Activated CD4-positive, alpha-beta memory T cell treated with anti-CD3 and anti-CD28 coated beads, Interleukin-2, amount 10 ng/mL, durations not matched to agents 7 days and 5 days (primary cell): ENCODE measurements around the gene RNF157. TPM values are rescaled to one million over a fixed set of nuclear protein-coding genes. Genes with fewer than 3 reads are reported as not detected.
"Not testable (repeated sequence)": the region's sequence is repeated elsewhere in the genome, so short reads cannot be mapped to it uniquely, and the experiment has no call there.

Experiments
- CTCF ChIA-PET: fragments of 350-600 bp; sonication (Branson Sonifier 250); formaldehyde crosslinking; loops from one replicate; lab custom pipeline; 2021; ENCODE audit warnings: antibody characterized with exemption, inconsistent platforms; lab: Charles Lee
- POLR2A ChIA-PET: fragments of 350-600 bp; sonication (Branson Sonifier 250); formaldehyde crosslinking; loops from one replicate; lab custom pipeline; 2021; ENCODE audit warnings: antibody characterized with exemption; lab: Charles Lee
- DNase-seq: peaks from one replicate; pipeline ENCODE4 v3.0.0-alpha.2; 2020
- H3K27ac Mint-ChIP-seq: one replicate; pipeline ENCODE4 v1.8.0; 2021; ENCODE audit warnings: mild to moderate bottlenecking, mixed read lengths
- H3K27me3 Mint-ChIP-seq: one replicate; pipeline ENCODE4 v1.8.0; 2021; ENCODE audit warnings: mixed read lengths
- H3K36me3 Mint-ChIP-seq: one replicate; pipeline ENCODE4 v1.8.0; 2021; ENCODE audit warnings: low read depth, mixed read lengths
- H3K4me1 Mint-ChIP-seq: one replicate; pipeline ENCODE4 v1.8.0; 2021; ENCODE audit warnings: mixed read lengths
- H3K4me3 Mint-ChIP-seq: one replicate; pipeline ENCODE4 v1.8.0; 2021; ENCODE audit warnings: mild to moderate bottlenecking, mixed read lengths
- H3K9me3 Mint-ChIP-seq: one replicate; pipeline ENCODE4 v1.8.0; 2021; ENCODE audit warnings: mixed read lengths
- total RNA-seq, 2 experiments: library from RNA; stranded (reverse); gene quantifications; one replicate each; pipeline ENCODE4 v1.2.3, GENCODE V29; 2021

Gene RNF157
- total RNA-seq, 2 experiments from 2014 or later, result 79.8 to 83.9 TPM

DNA sequence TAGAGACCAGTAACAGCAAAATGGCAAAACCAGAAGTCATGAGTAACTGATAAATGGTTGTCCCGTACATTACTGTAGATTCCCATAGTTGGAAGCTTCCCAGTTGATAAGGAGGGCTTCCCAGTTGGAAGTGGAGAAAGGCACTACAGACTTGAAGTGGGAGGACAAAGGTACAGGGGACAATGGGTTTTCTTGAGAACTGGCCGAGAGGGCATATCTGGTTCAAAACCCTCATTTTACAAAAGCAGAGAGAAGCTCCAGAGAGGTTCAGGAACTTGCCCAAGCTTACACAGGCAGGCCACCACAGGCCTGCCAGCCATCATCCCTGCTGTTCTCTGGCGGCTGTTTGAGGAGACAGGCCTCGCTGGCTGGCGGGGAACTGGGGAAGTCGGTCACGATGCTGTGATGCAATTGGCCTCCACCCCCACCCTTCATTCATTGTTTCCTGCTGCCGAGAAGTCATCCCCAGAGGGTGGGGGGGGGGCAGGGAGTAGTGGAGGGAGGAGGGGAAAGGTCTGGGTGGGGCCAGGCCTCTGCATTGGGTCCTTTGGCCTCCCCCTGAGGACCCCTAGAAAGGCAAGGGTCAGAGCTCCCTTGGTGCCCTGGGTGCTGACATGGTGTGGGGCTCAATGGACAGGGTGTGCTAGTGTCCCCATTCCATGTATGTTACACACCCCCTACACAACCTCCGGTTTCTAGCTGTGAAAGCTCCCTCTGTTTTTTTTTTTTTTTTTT lies 27.9 kb upstream of the RNF157 start:
- Mint-ChIP-seq H3K27ac (peak overlapping the region; percentile 98), H3K36me3 (peaks cover 61% of the 10 kb centered on the region), H3K9me3 (no peaks in the 10 kb centered on the region), H3K4me1 (peaks cover 59% of the 10 kb centered on the region), H3K27me3 (no peaks in the 10 kb centered on the region), H3K4me3 (peak overlapping the region; percentile 96)
- POLR2A ChIA-PET, result interaction anchor here (1.1 to 22.6 kb wide), 17 partner anchors 12 to 483 kb away, joined by 3 to 1335 read pairs (median 8); partner anchors contain the start of genes EXOC7, FOXJ1, RNF157 and SRP68
- CTCF ChIA-PET, result interaction anchor here (0.9 to 4.4 kb wide), 9 partner anchors 12 to 147 kb away, joined by 3 to 32 read pairs (median 6); no protein-coding TSS in a partner anchor
- DNase-seq, result peak; percentile 83

DNA sequence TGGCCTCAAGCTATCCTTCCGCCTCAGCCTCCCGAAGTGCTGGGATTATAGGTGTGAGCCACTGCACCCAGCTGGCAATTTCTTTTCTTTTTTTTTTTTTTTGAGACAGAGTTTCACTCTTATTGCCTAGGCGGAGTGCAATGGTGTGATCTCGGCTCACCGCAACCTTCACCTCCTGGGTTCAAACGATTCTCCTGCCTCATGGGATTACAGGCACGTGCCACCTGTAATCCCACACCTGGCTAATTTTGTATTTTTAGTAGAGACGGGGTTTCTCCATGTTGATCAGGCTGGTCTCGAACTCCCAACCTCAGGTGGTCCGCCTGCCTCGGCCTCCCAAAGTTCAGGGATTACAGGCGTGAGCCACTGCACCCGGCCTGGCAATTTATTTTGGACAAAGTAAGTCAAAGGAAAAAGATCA lies 27.3 kb upstream of the RNF157 start:
- not testable (repeated sequence) for H3K9me3 Mint-ChIP-seq, H3K27me3 Mint-ChIP-seq
- peak; percentile 36 for DNase-seq
- Mint-ChIP-seq H3K27ac (peak overlapping the region; percentile 98), H3K4me3 (peak overlapping the region; percentile 96), H3K36me3 (peaks cover 64% of the 10 kb centered on the region), H3K4me1 (peaks cover 59% of the 10 kb centered on the region)
- ChIA-PET POLR2A (interaction anchor here (1.1 to 27.4 kb wide), 17 partner anchors 2 to 482 kb away, joined by 3 to 1335 read pairs (median 11); partner anchors contain the start of genes FOXJ1, RNF157, SRP68 and UBALD2), CTCF (interaction anchor here (0.9 to 4.4 kb wide), 7 partner anchors 12 to 164 kb away, joined by 3 to 32 read pairs (median 5); partner anchors contain the start of gene EXOC7)

DNA sequence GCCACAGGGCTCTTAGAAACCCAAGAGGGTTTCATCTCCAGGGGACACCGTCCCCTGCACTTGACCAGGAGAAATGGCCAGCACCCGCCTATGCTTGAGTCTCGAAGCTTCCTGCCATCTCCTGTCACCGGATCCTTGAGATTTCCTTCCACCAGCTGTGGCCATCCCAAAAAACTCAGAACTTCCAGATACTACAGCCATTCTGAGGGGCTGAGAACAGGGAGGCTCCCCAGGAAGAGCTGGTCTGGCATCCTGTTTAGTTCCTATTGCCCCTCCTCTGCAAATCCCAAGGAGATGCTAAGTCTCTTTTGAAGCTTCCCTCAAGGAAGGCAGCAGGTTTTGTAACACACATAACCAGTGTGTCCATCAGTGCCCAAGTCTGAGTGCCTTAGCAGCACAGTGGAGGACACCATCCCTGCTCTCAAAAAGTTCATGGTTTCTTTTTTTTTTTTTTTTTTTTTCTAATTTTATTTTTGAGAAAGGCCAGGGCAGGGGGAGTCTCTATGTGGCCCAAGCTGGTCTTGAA lies 26.8 kb upstream of the RNF157 start:
- Mint-ChIP-seq H3K4me3 (peak overlapping the region; percentile 96), H3K9me3 (no peaks in the 10 kb centered on the region), H3K27me3 (no peaks in the 10 kb centered on the region), H3K36me3 (peaks cover 62% of the 10 kb centered on the region), H3K4me1 (peaks cover 61% of the 10 kb centered on the region), H3K27ac (peak overlapping the region; percentile 98)
- CTCF ChIA-PET, result interaction anchor here (0.9 to 4.4 kb wide), 12 partner anchors 11 to 163 kb away, joined by 3 to 32 read pairs (median 4); partner anchors contain the start of genes EXOC7 and RNF157
- POLR2A ChIA-PET, result interaction anchor here (0.9 to 27.4 kb wide), 13 partner anchors 1 to 482 kb away, joined by 3 to 1335 read pairs (median 147); partner anchors contain the start of genes FOXJ1, RNF157, SRP68 and UBALD2
- no peak for DNase-seq

DNA sequence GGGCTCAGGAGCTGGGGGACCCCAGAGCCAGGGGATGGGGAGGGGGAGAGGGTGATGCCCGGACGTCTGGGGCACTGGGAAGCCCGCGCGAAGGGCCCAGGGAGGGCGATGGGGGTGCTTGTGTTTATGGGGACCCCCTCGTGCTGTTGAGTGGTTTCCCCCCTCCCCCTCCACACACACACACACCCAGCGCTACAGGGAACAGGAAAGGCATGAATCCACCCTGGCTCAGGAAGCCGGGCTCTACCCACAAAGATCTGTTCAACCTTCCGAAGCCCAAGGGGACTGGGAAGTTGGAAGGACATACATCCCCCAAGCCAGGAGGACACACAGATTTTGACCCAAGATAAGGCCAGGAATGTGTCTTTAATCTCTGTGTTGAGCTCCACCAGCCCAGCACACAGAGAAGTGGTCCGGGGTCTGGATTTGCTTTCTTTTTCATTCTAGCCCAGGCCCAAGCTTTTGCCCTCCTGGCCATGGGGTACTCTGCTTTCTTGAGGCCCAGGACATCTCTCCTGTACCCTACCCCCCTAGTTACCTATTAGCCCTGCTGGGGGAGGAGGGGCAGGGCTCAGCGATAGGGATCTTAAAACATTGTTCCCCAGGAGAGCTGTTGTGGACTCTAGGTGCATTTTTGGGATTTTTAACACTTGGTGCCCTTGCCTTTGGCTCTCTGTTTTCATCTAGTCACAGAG lies 26.1 kb upstream of the RNF157 start:
- Mint-ChIP-seq H3K9me3 (no peaks in the 10 kb centered on the region), H3K4me3 (peak overlapping the region; percentile 96), H3K4me1 (peaks cover 62% of the 10 kb centered on the region), H3K36me3 (peaks cover 57% of the 10 kb centered on the region), H3K27me3 (no peaks in the 10 kb centered on the region), H3K27ac (peak overlapping the region; percentile 98)
- POLR2A ChIA-PET, result interaction anchor here (0.9 to 27.4 kb wide), 12 partner anchors 0 to 481 kb away, joined by 3 to 1335 read pairs (median 160); partner anchors contain the start of genes FOXJ1, RNF157 and UBALD2
- DNase-seq, result peak; percentile 52
- CTCF ChIA-PET, result interaction anchor here (0.6 to 4.4 kb wide), 11 partner anchors 10 to 163 kb away, joined by 3 to 32 read pairs (median 4); partner anchors contain the start of genes EXOC7 and RNF157

DNA sequence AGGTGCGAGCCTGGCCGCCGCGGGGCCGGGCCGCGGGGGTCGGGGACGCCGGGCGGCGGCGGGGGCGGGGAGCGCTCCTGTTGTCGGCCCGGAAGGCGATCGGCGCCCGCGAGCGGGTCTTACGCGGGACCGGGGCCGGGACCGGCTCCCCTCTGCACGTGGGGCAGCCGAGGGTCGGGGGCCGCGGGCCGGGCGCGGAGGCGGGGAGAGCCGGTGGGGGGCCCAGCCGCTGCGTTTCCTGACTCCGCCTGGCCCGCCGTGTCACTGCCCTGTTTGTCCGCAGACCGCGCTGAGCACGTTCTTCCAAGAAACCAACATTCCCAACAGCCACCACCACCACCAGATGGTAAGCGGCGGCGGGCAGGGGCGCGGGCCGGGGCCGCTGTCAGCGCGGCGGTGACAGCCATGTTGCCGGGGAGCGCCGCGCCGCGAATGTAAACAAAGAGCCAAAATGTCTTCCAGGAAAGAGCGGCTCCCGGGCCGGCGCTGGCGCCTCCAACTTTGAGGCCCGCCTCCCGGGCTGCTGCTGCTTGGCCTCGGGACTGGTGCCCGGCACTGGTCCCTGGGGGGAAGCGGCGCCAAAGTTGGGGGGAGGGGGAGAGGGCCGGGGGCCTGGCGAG lies 25.4 kb upstream of the RNF157 start:
- peak; percentile 71 for DNase-seq
- ChIA-PET CTCF (interaction anchor here (0.6 to 4.8 kb wide), 13 partner anchors 9 to 144 kb away, joined by 3 to 56 read pairs (median 5); partner anchors contain the start of gene RNF157), POLR2A (interaction anchor here (1.0 to 27.4 kb wide), 21 partner anchors 0 to 369 kb away, joined by 3 to 1335 read pairs (median 8); partner anchors contain the start of genes EXOC7, FOXJ1, RNF157 and TRIM65)
- Mint-ChIP-seq H3K27me3 (no peaks in the 10 kb centered on the region), H3K36me3 (peaks cover 50% of the 10 kb centered on the region), H3K4me1 (peaks cover 59% of the 10 kb centered on the region), H3K27ac (peak overlapping the region; percentile 98), H3K4me3 (peak overlapping the region; percentile 96), H3K9me3 (no peaks in the 10 kb centered on the region)

DNA sequence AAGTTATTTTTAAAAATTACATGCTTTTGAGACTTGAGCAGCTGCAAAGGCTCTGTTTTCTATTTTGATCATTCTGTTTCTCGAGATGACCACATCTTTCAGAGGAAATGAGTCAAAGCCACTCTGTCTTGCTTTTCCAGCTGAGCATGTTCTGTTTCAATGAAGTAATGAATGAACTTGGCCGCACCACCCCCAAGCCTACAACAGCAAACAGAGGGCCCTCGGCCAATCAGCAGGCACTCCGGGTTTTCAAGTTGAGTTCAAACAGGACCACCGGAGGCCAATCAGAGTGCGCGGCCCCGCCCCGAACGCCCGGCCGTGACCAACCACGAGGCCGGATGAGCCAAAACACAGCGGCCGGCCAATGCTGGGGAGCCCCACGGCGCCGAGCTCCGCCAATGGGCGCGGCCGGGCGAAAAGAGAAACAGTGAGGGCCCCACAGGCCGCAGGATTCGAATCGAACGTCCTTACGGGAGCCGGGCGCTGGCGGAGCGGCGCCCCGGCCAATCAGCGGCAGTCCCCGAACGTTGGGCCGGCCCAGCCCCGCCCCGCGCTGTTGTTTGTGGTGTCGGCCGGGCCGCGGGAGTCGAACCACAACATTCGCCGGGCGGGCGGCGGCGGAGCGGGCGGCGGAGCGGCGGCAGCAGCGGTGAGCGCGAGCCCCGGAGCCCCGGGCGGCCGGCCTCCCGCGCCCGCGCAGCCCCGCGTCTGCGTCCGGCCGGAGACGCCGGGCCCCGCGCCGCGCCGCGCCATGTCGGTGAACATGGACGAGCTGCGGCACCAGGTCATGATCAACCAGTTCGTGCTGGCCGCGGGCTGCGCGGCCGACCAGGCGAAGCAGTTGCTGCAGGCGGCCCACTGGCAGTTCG lies 24.7 kb upstream of the RNF157 start, which contains the start of gene UBALD2:
UBALD2 (plus strand) TSS at position 594 of the 869 bp plus-strand sequence; CDS start at position 752, 158 bp downstream.
- Mint-ChIP-seq H3K9me3 (no peaks in the 10 kb centered on the region), H3K27ac (peak within 1 kb of the TSS; percentile 99), H3K36me3 (peaks cover 46% of the 10 kb centered on the region), H3K4me1 (peaks cover 56% of the 10 kb centered on the region), H3K27me3 (no peaks in the 10 kb centered on the region), H3K4me3 (peak within 1 kb of the TSS; percentile 96)
- ChIA-PET CTCF (interaction anchor here (0.7 to 4.8 kb wide), 14 partner anchors 10 to 502 kb away, joined by 3 to 56 read pairs (median 4); no protein-coding TSS in a partner anchor), POLR2A (interaction anchor here (0.7 to 27.4 kb wide), 35 partner anchors 1 to 485 kb away, joined by 3 to 1335 read pairs (median 5); partner anchors contain the start of genes EXOC7, FOXJ1, RNF157 and SPHK1)
- peak; percentile 100 for DNase-seq

DNA sequence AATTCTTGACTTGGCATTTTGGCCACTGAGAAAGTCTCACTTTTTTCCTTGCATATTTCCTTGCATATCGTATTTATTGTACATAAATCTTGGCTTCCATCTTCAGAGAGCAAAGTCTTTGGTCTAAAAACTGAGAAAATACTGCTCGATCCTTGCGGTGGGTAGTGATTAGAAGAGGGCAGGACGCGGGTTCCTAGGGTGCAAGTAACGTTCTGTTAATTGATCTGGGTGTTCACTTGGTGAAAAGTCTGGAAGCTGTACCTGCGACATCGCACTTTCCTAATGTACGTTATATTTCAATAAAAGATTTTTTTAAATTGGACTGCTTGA lies 24.1 kb upstream of the RNF157 start:
- Mint-ChIP-seq H3K4me3 (peak overlapping the region; percentile 63), H3K27ac (peak overlapping the region; percentile 99), H3K4me1 (peaks cover 50% of the 10 kb centered on the region), H3K9me3 (no peaks in the 10 kb centered on the region), H3K27me3 (no peaks in the 10 kb centered on the region), H3K36me3 (peaks cover 40% of the 10 kb centered on the region)
- ChIA-PET CTCF (interaction anchor here (0.6 to 4.8 kb wide), 17 partner anchors 9 to 502 kb away, joined by 3 to 56 read pairs (median 4); no protein-coding TSS in a partner anchor), POLR2A (interaction anchor here (0.7 to 27.4 kb wide), 35 partner anchors 2 to 484 kb away, joined by 3 to 1335 read pairs (median 5); partner anchors contain the start of genes EXOC7, FOXJ1, RNF157 and SPHK1)
- DNase-seq, result peak; percentile 55

DNA sequence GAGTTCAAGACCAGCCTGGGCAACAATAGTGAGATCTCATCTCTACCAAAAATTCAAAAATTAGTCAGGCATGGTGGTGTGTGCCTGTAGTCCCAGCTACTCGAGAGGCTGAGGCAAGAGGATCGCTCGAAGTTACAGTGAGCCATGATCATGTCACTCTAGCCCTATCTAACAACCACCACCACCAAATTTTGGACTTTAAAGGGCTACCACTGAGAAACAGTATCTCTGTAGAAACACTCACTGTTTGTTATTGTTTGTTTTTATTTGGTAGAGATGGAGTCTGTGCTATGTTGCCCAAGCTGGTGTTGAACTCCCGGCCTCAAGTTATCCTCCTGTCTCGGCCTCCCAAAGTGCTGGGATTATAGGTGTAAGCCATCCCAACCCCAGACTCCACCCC lies 23.6 kb upstream of the RNF157 start:
- no peaks in the 10 kb centered on the region for H3K27me3 Mint-ChIP-seq
- POLR2A ChIA-PET, result interaction anchor here (0.8 to 27.4 kb wide), 19 partner anchors 2 to 484 kb away, joined by 3 to 1335 read pairs (median 8); partner anchors contain the start of genes FOXJ1, RNF157, TRIM65 and UBALD2
- peaks cover 45% of the 10 kb centered on the region for H3K4me1 Mint-ChIP-seq
- DNase-seq, result no peak
- peak overlapping the region; percentile 63 for H3K4me3 Mint-ChIP-seq
- no peaks in the 10 kb centered on the region for H3K9me3 Mint-ChIP-seq
- H3K36me3 Mint-ChIP-seq, result peaks cover 35% of the 10 kb centered on the region
- CTCF ChIA-PET, result interaction anchor here (0.6 to 4.8 kb wide), 15 partner anchors 9 to 159 kb away, joined by 3 to 56 read pairs (median 6); no protein-coding TSS in a partner anchor
- H3K27ac Mint-ChIP-seq, result peak overlapping the region; percentile 99

DNA sequence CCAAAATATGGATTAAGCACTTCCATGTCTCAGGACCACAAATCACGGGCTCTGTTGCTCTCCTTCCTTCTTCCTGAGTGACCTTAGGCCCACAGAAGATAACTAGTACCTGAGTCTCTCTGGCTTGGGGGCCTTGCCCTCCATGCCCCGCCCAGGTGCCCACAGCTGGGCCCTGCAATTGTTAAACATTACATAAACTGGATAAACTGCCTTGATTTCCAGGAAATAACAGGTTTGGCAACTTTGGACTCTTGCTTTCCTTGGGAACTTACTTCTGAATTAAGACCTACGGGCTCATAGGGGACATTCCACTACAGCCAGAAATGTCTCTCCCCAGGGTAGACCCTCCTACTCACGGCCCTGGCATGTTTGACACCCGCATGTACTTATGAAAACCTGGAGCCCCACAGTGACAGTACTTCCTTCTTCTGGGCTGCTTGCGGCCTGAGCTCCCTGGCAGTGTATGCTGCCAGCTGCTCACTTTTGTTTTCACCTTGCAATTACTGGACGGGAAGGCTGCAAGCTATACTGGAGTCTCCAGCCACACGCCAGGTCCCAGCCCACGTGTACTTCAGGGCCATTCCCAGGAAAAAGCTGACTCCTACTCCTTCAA lies 22.5 kb upstream of the RNF157 start:
- Mint-ChIP-seq H3K27ac (peak overlapping the region; percentile 99), H3K4me1 (peaks cover 41% of the 10 kb centered on the region)

More for the DNA sequence above, 22.5 kb upstream of the RNF157 start:
- peak; percentile 26 for DNase-seq
- peak overlapping the region; percentile 39 for H3K4me3 Mint-ChIP-seq
- H3K9me3 Mint-ChIP-seq, result no peaks in the 10 kb centered on the region
- peaks cover 24% of the 10 kb centered on the region for H3K36me3 Mint-ChIP-seq
- ChIA-PET CTCF (interaction anchor here (0.8 to 4.8 kb wide), 13 partner anchors 10 to 158 kb away, joined by 3 to 56 read pairs (median 6); no protein-coding TSS in a partner anchor), POLR2A (interaction anchor here (0.8 to 27.4 kb wide), 14 partner anchors 3 to 141 kb away, joined by 3 to 1335 read pairs (median 10); partner anchors contain the start of genes RNF157 and UBALD2)
- H3K27me3 Mint-ChIP-seq, result no peaks in the 10 kb centered on the region
